Measurements from ENCODE around the gene JUNB. TPM values are rescaled to one million over a fixed set of nuclear protein-coding genes. Genes with fewer than 3 reads are reported as not detected.

Gene JUNB
- total and polyA plus RNA-seq, 2 of the 13 experiments (the other 11 are each of a cell fraction or from before 2014, with no cell fraction given), result 7.7 to 8.2 TPM

DNA sequence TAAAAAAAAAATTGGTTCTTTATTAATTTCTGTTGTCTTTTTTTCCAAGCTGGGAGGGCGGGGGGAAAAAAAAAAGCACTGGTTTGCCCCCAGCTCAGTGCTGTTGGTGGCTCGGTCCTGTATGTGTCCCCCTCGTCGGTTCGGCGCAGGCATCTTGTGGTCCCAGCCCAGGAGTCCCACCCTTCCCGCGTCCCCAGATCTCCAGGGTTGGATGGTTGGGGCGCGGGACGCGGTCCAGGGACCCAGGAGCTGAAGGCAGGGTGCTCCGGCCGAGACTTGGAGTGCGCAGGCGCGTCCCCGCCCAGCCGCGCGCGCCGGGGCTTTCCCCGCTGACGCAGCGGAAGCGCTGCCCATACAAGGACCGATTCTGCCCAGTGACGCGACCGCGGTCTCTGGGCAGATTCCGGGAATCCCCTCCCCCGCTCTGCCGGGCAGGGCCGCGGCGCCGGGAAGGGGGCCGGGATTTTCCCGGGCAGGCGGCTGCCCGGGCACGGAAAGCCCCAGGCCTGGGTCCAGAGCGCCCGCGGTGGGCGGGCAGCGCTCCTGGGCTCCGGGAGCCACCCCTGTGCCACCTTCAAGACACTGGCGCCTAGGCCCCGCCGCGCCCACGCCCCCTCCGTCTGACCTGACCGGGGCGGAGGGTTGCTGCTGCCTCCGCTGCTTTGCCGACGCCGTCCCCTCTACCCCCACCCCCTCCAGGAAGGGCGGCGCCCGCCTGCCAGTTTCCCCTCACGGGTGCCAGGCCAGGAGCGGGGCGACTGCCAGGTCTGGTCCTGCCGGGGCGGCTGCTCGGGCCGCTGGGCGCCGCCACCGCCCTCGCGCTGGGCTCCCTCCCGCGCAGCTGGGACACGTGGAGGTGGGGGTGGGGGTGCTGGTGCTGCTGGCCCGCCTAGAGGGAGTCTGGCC lies 2.3 kb downstream of the JUNB start:
- intact Hi-C loops (cut with micrococcal nuclease; ENCODE audit: unreplicated experiment), result no loop called here
- Histone ChIP-seq H3K27ac (ENCODE audit: extremely low read length, insufficient read depth, low read length) (peak overlapping the region; percentile 81), H3K9ac (ENCODE audit: insufficient read depth, low read depth, low read length) (peak overlapping the region; percentile 89), H3K36me3 (replicated peaks in 1 of 2; ENCODE audit: control insufficient read depth in 1 of 2, insufficient read depth in 2 of 2, low read length in 2 of 2) (0 out of 5 replicates have a peak, but pooled peaks cover 0 to 1% of the 10 kb centered on the region in 2 experiments), H3K9me3 (ENCODE audit: low read length) (no peaks in the 10 kb centered on the region), H3K4me2 (ENCODE audit: low read depth, low read length) (peak overlapping the region; percentile 99), H3K27me3 (ENCODE audit: control insufficient read depth in 1 of 2, insufficient read depth in 2 of 2, low read length in 2 of 2) (no peaks in the 10 kb centered on the region), H3K79me2 (ENCODE audit: insufficient read depth, low read length) (peaks cover 8% of the 10 kb centered on the region), H4K20me1 (ENCODE audit: insufficient read depth, low read length) (no peaks in the 10 kb centered on the region), H3K4me1 (ENCODE audit: insufficient read depth, low read length) (peaks cover 42% of the 10 kb centered on the region), H3K4me3 (replicated peaks in 1 of 3; ENCODE audit: insufficient read depth in 1 of 3, low read depth in 2 of 3, low read length in 3 of 3) (peak overlapping the region; percentile 77 to 87 (median 78)), H2AFZ (ENCODE audit: low read length) (no peak overlapping the region)
- ChIA-PET CTCF (ENCODE audit: low intra/inter-chr PET ratio, low total read pairs) (interaction anchor here (1.0 to 3.7 kb wide), 4 partner anchors 15 to 36 kb away, joined by 3 to 54 read pairs (median 4); partner anchors contain the start of gene HOOK2), POLR2A (interaction anchor here (1.0 to 3.9 kb wide), 13 partner anchors 8 to 124 kb away, joined by 3 to 124 read pairs (median 15); partner anchors contain the start of genes DHPS, GCDH, GET3 and HOOK2)
- BruUV-seq (replicated peaks), result no TSS peak
- FAIRE-seq (peak; percentile 71), ATAC-seq (peak; percentile 39), DNase-seq (ENCODE audit: low spot score) (peak; percentile 86)
- in situ Hi-C loops (cut with HindIII; ENCODE audit: extremely low pct_ligation_motif_present, low pct_unique_long_range_greater_than_20kb), result no loop called here
- WGBS (ENCODE audit: low lambda C conversion rate), result 1% methylated on average over 9 of the region's 81 CpGs
- no peak for TF ChIP-seq CBX2 (IDR thresholded peaks at IDR 0.05; ENCODE audit: low read depth, low read length)
- no peak for TF ChIP-seq CBX2 (CRISPR knock-in tag; IDR thresholded peaks at IDR 0.05; ENCODE audit: low read depth)
- TF ChIP-seq HMG20B (CRISPR knock-in tag; conservative IDR thresholded peaks at IDR 0.05), result no peak
- TF ChIP-seq, protein P1, sequence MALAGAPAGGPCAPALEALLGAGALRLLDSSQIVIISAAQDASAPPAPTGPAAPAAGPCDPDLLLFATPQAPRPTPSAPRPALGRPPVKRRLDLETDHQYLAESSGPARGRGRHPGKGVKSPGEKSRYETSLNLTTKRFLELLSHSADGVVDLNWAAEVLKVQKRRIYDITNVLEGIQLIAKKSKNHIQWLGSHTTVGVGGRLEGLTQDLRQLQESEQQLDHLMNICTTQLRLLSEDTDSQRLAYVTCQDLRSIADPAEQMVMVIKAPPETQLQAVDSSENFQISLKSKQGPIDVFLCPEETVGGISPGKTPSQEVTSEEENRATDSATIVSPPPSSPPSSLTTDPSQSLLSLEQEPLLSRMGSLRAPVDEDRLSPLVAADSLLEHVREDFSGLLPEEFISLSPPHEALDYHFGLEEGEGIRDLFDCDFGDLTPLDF (CRISPR knock-in tag; IDR thresholded peaks at IDR 0.05), result no peak
- TF ChIP-seq SIX4 (CRISPR knock-in tag; IDR thresholded peaks at IDR 0.05), result no peak
- no peak for TF ChIP-seq CREB3 (CRISPR knock-in tag; IDR thresholded peaks at IDR 0.05)
- no peak for TF ChIP-seq PRPF4 (IDR thresholded peaks at IDR 0.05; ENCODE audit: low read depth, low read length, poor library complexity, severe bottlenecking)
- peak; percentile 41; the same call in 1 of the 2 replicates for TF ChIP-seq ZSCAN9 (CRISPR knock-in tag; IDR thresholded peaks at IDR 0.05; ENCODE audit: borderline replicate concordance)
- TF ChIP-seq, protein P2, sequence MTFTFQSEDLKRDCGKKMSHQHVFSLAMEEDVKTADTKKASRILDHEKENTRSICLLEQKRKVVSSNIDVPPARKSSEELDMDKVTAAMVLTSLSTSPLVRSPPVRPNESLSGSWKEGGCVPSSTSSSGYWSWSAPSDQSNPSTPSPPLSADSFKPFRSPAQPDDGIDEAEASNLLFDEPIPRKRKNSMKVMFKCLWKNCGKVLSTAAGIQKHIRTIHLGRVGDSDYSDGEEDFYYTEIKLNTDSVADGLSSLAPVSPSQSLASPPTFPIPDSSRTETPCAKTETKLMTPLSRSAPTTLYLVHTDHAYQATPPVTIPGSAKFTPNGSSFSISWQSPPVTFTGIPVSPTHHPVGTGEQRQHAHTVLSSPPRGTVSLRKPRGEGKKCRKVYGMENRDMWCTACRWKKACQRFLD (CRISPR knock-in tag; IDR thresholded peaks at IDR 0.05; ENCODE audit: borderline replicate concordance), result no peak
- TF ChIP-seq ERF (CRISPR knock-in tag; IDR thresholded peaks at IDR 0.05), result peak; percentile 68
- peak; percentile 72; the same call in 1 of the 2 replicates for TF ChIP-seq CHD2 (IDR thresholded peaks at IDR 0.05; ENCODE audit: low read depth, low read length)
- TF ChIP-seq ZNF343 (CRISPR knock-in tag; IDR thresholded peaks at IDR 0.05), result no peak
- no peak for TF ChIP-seq ZNF570 (CRISPR knock-in tag; IDR thresholded peaks at IDR 0.05; ENCODE audit: borderline replicate concordance)
- peak; percentile 80; the same call in 1 of the 2 replicates for TF ChIP-seq ZNF761 (CRISPR knock-in tag; conservative IDR thresholded peaks at IDR 0.05)
- TF ChIP-seq NFIC (IDR thresholded peaks at IDR 0.05; ENCODE audit: low read length), result no peak
- TF ChIP-seq, protein P3, sequence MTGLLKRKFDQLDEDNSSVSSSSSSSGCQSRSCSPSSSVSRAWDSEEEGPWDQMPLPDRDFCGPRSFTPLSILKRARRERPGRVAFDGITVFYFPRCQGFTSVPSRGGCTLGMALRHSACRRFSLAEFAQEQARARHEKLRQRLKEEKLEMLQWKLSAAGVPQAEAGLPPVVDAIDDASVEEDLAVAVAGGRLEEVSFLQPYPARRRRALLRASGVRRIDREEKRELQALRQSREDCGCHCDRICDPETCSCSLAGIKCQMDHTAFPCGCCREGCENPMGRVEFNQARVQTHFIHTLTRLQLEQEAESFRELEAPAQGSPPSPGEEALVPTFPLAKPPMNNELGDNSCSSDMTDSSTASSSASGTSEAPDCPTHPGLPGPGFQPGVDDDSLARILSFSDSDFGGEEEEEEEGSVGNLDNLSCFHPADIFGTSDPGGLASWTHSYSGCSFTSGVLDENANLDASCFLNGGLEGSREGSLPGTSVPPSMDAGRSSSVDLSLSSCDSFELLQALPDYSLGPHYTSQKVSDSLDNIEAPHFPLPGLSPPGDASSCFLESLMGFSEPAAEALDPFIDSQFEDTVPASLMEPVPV (CRISPR knock-in tag; IDR thresholded peaks at IDR 0.05), result no peak
- 0 out of 2 replicates have a peak, but pooled peaks have one; percentile 20 for TF ChIP-seq BCL6 (CRISPR knock-in tag; IDR thresholded peaks at IDR 0.05)
- no peak for TF ChIP-seq ARNT (IDR thresholded peaks at IDR 0.05)
- TF ChIP-seq NFE2 (CRISPR knock-in tag; IDR thresholded peaks at IDR 0.05), result no peak
- TF ChIP-seq CCDC6 (CRISPR knock-in tag; IDR thresholded peaks at IDR 0.05), result no peak

All from HepG2 (cell line).